HG02884 (cell line): ENCODE data around the gene PPM1M.

ENCODE experiments used
- ATAC-seq: cut with Tn5 transposase; IDR thresholded peaks from one replicate; pipeline ENCODE4 v1.9.1; 2021; ENCODE audit warnings: mild to moderate bottlenecking, moderate library complexity; ENCODE audit not compliant: unreplicated experiment

Gene PPM1M

GRCh38 chr3:52229656-52230055, 15.9 kb upstream of the PPM1M start:
- no peak for ATAC-seq

GRCh38 chr3:52230461-52230860, 15.1 kb upstream of the PPM1M start:
- ATAC-seq: no peak

DNA sequence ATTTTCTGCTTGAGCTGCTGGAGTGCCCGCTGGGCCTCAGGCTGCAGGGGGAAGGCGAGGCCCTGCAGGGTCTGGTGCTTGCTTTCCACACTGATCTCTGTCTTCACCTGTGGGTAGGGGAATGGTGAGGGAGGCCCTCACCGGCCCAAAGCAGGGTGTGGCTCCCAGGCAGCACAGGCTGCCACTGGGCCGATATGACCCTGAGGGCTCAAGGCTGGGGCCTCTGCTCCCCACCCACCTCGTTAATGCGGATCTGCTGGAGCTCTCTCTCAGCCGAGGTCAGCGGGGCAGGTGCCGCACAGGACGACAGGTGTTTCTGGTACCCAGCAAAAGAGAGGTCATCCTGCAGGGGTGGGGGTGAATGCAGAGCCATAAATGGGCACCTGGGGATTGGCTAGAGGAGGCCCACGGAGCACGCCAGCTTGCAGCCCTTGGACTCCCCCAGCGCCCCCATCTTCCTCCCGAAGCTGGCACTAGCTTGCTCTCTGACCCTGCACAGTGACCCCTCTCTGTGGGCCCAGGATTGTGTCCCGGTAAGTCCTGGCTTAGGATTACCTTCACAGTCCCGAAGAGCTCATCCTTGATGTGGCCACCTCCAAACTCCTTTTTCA, 14.6 kb upstream of the PPM1M start:
- no peak for ATAC-seq

- ATAC-seq: no peak
Observed at GRCh38 chr3:52231502-52232278, 13.9 kb upstream of the PPM1M start.

- no peak for ATAC-seq
Observed at GRCh38 chr3:52232279-52233107, 13.1 kb upstream of the PPM1M start.

DNA sequence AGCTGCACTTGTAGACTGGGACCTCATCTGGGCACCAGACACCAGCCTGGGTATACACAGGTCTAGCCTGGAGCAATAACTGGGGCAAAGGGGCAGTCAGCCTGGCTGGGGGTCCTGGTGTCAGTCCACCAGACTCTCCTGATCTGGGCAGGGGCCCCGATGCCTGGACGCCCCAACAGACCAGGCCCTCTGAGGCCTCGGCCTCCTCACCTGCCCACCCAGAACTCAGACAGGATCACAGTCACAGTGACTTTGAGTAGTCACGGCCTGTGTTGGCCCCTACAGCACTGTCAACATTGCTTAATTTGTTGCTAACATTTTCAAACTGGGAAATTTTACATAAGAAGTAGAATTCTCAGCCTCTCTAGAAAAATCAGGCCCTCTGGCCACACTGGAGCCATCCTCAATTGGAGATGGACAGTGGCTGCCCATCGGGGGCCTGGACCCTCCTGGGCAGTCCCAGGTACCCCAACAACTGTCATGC, 12.4 kb upstream of the PPM1M start:
- no peak for ATAC-seq

GRCh38 chr3:52233968-52234367, 11.6 kb upstream of the PPM1M start:
- ATAC-seq: no peak

- no peak for ATAC-seq
Observed at GRCh38 chr3:52234516-52235447, 10.8 kb upstream of the PPM1M start.

DNA sequence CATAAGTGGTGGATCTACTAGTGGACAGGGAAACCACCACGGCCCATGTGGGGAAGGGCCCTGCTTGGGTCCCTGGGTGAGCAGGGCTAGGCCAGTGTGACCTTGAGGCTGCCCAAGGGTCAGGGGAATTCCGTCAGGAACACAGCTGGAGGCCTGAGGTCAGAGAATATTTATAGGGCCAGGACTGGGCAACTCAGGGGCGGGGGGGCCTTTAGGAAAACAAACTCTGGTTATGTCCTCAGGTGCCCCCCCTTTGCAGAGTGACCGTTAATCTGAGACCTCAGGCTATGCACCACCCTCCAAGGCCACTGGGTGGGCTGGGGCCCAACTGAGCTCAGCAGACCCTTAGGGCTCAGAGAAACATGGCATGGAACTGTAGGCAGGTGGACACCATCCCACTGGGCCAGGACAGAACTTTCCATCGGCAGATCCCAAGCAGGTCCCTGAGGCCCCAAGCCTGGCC, 9.1 kb upstream of the PPM1M start:
- ATAC-seq: no peak

GRCh38 chr3:52237006-52237656, 8.4 kb upstream of the PPM1M start:
- ATAC-seq: no peak

DNA sequence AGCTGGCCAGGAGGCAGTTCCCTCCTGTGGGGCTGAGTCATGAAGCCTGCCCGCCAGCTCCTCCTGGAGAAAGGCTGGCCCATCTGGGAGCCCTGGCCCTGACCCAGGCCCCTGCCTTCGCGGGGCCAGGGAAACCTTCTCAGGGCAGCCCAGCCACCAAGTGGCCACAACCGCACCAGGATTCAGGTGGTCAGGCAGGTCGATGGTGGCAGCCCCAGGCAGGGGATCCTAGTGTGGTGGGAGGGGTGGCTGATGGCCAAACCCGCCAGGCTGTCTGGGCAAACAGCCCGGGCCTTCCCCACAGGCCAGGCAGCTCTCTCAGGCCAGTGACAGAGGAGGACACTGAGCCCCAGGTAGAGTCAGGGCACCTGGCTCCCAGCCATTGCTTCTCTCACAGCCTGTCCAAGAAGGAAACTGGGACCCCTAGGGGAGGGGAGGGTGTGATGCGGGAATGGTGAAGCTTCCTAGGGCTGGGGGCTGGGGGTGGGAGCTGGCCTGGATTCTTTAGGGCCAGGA, 7.8 kb upstream of the PPM1M start:
- no peak for ATAC-seq

- peak; percentile 9 for ATAC-seq
Observed at GRCh38 chr3:52238193-52238760, 7.3 kb upstream of the PPM1M start.

DNA sequence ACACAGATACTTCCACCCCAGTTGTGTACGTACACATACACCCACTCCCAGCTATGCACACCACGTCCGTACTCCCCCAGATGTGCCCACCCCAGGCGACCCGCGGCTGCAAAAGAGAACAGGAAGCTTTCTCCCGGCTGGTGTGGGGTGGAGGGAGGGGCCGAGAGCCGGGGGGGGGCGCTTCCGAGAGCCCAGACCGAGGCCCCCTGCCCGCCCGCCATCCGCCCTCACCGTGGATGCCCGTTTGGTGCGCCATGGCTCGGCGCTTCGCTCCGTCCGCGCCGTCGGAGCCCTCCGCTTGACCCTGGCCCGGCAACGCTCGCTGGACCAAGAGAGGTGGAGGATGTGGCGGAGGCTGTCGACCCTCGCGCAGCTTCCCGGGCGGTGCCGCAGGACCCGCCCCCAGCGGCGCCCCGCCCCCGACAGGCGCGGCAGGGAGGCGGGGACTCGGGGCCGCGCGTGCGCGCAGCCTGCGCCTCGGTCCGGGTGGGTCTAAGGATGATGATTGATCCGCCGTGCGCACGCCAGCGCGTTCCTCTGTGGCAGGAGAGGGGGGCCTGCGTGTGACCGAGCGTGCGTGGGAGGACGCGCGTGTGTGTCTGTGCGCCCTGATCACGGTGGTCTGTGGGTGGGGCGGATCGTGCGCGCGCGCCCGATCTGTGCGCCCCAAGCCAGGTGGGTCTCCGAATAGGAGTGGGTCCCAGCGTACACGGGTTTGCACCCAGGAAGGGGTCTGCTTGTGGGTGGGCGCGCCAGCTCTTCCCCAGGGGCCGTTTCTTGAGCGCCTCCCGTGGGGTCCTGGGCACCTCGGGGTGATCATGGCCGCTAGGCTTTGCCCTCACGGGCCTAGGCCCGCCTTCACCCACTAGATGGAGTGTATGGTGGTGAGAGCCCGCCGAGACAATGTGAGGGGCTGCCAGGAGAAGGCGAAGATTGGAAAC, 6.5 kb upstream of the PPM1M start, which contains the start of gene TWF2:
Gene TWF2 (minus strand): TSS at position 398 of the 941 bp plus-strand sequence. CDS start 142 bp downstream, at position 256.
- ATAC-seq: peak; percentile 69

DNA sequence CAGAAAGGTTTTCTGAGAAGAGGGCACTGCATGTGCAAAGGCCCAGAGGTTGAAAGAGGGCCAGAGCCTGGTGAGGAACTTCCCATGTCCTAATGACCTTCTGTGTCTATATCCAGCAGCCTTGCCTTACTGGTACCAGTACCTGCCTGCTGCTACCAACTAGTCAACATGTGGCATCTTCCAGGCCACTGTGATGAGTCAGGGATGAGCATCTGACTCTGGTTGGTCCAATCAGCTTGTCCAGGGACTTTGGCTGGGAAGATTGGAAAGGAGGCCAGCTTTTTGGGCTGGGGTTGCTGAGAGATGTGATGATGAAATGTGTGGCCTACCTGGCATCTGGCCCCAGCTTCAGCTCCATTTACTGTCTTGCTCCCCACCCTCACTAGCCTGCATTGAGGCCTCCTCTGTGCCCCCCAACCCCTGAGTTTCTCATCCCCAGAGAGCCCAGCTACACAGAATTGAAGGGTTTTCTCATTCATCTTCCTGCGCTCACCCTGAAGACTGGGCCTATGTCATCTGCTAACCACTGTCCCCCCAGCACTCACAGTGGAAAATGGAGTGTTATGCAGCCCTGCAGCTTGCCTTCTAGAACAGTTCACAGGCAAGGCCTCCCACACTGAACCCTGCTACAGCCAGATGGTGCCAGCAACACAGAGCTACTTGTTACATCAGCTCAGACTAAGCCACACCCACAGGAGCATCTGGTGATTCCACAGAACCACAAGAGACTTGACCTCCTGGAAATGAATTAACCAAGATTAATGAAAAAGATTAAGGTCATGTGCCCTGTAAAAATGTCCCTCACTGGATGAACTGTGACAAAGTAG, 5.3 kb upstream of the PPM1M start:
- ATAC-seq: no peak

- no peak for ATAC-seq
Observed at GRCh38 chr3:52240886-52241370, 4.6 kb upstream of the PPM1M start.

GRCh38 chr3:52242039-52242438, 3.5 kb upstream of the PPM1M start:
- ATAC-seq: no peak
